T-helper 1 cell treated with Interleukin-12 subunit alpha and Interleukin-12 subunit beta and Interleukin-4 antibody, amounts not matched to agents 30 μg/mL and 1 μg/mL, for 36 hours (primary cell): Measurements from ENCODE around the gene RPL41.
A peak's percentile ranks its signal among the peaks of the same experiment; 100 is the strongest.
"Not testable (repeated sequence)": the region's sequence is repeated elsewhere in the genome, so short reads cannot be mapped to it uniquely, and the experiment has no call there.

Source experiments
- H3K27ac Mint-ChIP-seq: one replicate; pipeline ENCODE4 v1.8.0; 2021; ENCODE audit warnings: mild to moderate bottlenecking, mixed read lengths
- H3K27me3 Mint-ChIP-seq: one replicate; pipeline ENCODE4 v1.8.0; 2021; ENCODE audit warnings: low read depth, mixed read lengths
- H3K36me3 Mint-ChIP-seq: one replicate; pipeline ENCODE4 v1.8.0; 2021; ENCODE audit warnings: low read depth, mixed read lengths
- H3K4me1 Mint-ChIP-seq: one replicate; pipeline ENCODE4 v1.8.0; 2021; ENCODE audit warnings: low read depth, mixed read lengths
- H3K4me3 Mint-ChIP-seq: one replicate; pipeline ENCODE4 v1.8.0; 2021; ENCODE audit warnings: mild to moderate bottlenecking, moderate library complexity, mixed read lengths
- H3K9me3 Mint-ChIP-seq: one replicate; pipeline ENCODE4 v1.8.0; 2021; ENCODE audit warnings: mixed read lengths

RPL41 gene

DNA sequence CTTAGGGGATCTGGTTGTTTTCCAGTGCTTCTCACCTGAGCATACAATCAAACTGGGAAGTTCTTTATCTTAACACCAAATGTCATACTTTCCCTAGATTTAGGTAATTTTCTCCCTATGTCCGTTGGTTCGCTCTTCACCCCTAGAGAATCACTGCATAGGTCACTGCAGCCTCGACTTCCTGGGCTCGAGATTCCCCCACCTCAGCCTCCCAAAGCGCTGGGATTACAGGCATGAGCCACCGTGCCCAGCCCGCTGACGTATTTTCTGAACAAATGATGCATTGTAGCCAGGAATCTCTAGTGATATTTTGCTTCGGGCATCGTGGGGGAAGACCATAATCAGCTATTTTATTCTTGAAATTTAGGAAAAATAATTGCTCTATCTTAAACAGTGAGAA, 1.1 kb upstream of the RPL41 start:
- peak overlapping the region; percentile 99 for H3K27ac Mint-ChIP-seq

DNA sequence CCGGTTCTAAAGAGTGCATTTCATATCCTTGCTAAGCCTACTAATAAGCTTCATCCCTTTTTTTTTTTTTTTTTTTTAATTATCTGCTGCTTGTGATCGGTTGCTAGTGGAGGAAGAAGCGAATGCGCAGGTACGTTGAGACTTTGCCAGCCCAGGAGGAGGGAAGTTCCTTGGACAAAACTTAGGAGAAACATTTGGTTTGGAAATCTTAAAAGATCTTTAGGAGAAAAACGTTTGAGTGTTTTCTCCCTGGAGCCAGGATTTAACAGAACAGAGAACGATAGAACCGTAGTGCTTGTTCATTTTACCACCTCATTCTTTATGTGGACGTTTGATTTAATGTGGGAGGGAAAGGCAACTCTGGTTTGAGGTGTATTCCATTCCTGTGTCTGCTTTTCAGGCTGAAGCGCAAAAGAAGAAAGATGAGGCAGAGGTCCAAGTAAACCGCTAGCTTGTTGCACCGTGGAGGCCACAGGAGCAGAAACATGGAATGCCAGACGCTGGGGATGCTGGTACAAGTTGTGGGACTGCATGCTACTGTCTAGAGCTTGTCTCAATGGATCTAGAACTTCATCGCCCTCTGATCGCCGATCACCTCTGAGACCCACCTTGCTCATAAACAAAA, 761 bp downstream of the RPL41 start:
- H3K27ac Mint-ChIP-seq, result peak overlapping the region; percentile 99
- not testable (repeated sequence) for H3K9me3 Mint-ChIP-seq, H3K27me3 Mint-ChIP-seq
- H3K36me3 Mint-ChIP-seq, result peaks cover 41% of the 10 kb centered on the region
- H3K4me3 Mint-ChIP-seq, result peak overlapping the region; percentile 99
- peaks cover 30% of the 10 kb centered on the region for H3K4me1 Mint-ChIP-seq

More for the DNA sequence above, 1.1 kb upstream of the RPL41 start:
- Mint-ChIP-seq H3K27me3 (no peaks in the 10 kb centered on the region), H3K9me3 (no peaks in the 10 kb centered on the region), H3K4me3 (peak overlapping the region; percentile 99), H3K36me3 (peaks cover 51% of the 10 kb centered on the region), H3K4me1 (peaks cover 30% of the 10 kb centered on the region)

GRCh38 chr12:56117778-56118687, 1.6 kb downstream of the RPL41 start, which contains the start of gene ZC3H10:
Gene ZC3H10, plus strand, starts transcription at chr12:56118266. Its CDS starts 2,297 bp downstream, at chr12:56120563.
- Mint-ChIP-seq H3K27me3 (no peaks in the 10 kb centered on the region), H3K9me3 (no peaks in the 10 kb centered on the region), H3K4me3 (peak within 1 kb of the TSS; percentile 99), H3K4me1 (peaks cover 30% of the 10 kb centered on the region), H3K27ac (peak within 1 kb of the TSS; percentile 99), H3K36me3 (peaks cover 34% of the 10 kb centered on the region)

DNA sequence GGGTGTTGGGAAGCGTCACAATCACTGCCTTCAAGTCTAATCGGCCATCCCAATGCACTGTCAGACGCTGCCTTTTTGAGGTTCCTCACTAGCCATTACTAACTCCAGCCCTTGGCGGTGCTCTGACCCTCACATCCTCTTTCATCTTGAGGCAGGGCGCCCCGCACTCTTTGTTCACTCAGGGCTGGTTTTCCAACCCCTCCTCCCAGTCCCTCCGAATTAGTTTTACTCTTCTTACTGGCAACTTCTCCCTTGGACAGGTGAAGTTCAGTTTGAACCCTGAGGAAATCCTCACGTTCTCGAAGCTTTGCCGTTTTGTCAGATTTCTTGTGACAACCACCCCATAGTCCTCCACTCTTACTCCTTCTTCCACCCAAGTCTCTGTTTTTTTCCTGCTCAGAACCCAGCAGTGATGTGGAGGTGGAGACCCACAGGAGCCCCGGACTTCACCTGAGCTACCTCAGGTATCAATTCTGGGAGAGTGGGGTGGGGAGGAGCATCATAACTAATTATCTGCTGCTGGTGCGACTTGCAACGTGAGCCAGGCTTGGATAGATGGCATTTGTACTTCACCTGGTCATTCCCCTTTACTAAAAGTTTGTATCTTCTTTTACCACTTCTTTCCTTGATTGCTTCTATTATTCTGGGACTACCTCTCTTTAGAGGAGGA, 2.4 kb downstream of the RPL41 start:
- H3K36me3 Mint-ChIP-seq, result peaks cover 26% of the 10 kb centered on the region
- H3K4me3 Mint-ChIP-seq, result peak overlapping the region; percentile 99
- H3K27ac Mint-ChIP-seq, result peak overlapping the region; percentile 99
- H3K27me3 Mint-ChIP-seq, result no peaks in the 10 kb centered on the region
- H3K9me3 Mint-ChIP-seq, result no peaks in the 10 kb centered on the region
- peaks cover 30% of the 10 kb centered on the region for H3K4me1 Mint-ChIP-seq

- peaks cover 34% of the 10 kb centered on the region for H3K4me1 Mint-ChIP-seq
- no peaks in the 10 kb centered on the region for H3K27me3 Mint-ChIP-seq
- peak overlapping the region; percentile 99 for H3K4me3 Mint-ChIP-seq
- peak overlapping the region; percentile 99 for H3K27ac Mint-ChIP-seq
- H3K36me3 Mint-ChIP-seq, result peaks cover 20% of the 10 kb centered on the region
- no peaks in the 10 kb centered on the region for H3K9me3 Mint-ChIP-seq
Observed at GRCh38 chr12:56119361-56119796, 2.9 kb downstream of the RPL41 start.

- no peaks in the 10 kb centered on the region for H3K9me3 Mint-ChIP-seq
Observed at GRCh38 chr12:56120158-56120846, 3.9 kb downstream of the RPL41 start.

DNA sequence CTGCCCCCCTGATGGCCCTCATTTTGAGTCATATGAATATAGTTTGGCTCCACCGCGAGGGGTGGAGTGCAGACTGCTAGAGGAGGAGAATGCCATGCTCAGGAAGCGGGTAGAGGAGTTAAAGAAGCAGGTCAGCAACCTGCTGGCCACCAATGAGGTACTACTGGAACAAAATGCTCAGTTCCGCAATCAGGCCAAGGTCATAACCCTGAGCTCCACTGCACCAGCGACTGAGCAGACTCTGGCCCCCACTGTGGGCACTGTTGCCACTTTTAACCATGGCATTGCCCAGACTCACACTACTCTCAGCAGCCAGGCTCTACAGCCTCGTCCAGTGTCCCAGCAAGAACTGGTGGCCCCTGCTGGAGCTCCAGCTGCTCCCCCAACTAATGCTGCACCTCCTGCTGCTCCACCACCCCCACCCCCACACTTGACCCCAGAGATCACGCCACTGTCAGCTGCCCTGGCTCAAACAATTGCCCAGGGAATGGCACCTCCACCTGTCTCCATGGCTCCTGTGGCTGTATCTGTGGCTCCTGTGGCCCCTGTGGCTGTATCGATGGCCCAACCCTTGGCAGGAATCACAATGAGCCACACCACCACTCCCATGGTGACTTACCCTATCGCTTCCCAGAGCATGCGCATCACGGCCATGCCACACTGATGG, 4.9 kb downstream of the RPL41 start:
- H3K4me1 Mint-ChIP-seq, result peaks cover 38% of the 10 kb centered on the region
- peaks cover 20% of the 10 kb centered on the region for H3K36me3 Mint-ChIP-seq
- no peak overlapping the region for H3K27ac Mint-ChIP-seq
- no peaks in the 10 kb centered on the region for H3K9me3 Mint-ChIP-seq
- H3K4me3 Mint-ChIP-seq, result no peak overlapping the region
- H3K27me3 Mint-ChIP-seq, result no peaks in the 10 kb centered on the region

More at GRCh38 chr12:56120158-56120846, 3.9 kb downstream of the RPL41 start:
- Mint-ChIP-seq H3K4me1 (peaks cover 37% of the 10 kb centered on the region), H3K27me3 (no peaks in the 10 kb centered on the region), H3K27ac (no peak overlapping the region), H3K4me3 (no peak overlapping the region), H3K36me3 (peaks cover 20% of the 10 kb centered on the region)

DNA sequence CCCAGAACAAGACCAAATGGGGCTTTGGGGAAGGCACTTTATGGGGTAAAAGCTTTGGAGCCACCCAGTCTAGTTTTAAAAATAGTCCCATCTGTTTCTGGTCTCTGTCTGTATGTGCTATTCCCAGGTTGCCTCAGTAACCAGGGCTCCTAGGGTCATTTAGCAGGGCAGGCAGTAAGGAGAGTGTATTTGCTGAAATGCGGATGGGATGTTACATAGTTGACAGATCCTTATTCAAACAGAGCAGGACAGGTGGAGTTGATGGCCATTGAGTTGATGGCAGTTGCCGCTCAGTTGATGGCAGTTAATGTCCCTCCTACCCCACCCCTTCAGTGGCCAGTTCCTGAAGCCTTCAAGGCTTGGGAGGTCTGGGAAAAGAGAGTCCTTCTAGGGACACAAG, 6.2 kb downstream of the RPL41 start:
- H3K9me3 Mint-ChIP-seq, result no peaks in the 10 kb centered on the region
- no peak overlapping the region for H3K27ac Mint-ChIP-seq
- no peak overlapping the region for H3K4me3 Mint-ChIP-seq
- H3K27me3 Mint-ChIP-seq, result no peaks in the 10 kb centered on the region
- peaks cover 46% of the 10 kb centered on the region for H3K4me1 Mint-ChIP-seq
- peaks cover 9% of the 10 kb centered on the region for H3K36me3 Mint-ChIP-seq

DNA sequence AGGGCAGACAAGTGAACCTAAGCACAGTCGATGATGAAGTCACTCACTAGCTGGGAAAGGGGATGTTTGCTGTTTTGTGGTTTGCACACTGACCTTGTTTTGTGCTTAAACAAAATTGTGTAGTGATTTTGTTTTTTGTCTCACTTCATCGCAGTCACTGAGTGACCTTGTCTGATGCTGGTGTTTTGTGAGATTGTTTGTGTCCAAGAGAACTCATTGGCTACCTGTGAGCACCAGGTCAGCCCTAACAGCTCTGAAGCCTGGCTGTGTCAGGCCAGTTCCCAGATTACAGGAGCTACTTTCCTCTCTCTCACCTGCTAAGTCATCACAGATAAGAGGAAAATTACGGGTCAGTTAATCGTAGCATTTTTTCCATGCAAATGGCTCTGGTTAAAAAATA, 7.7 kb downstream of the RPL41 start:
- Mint-ChIP-seq H3K27me3 (no peaks in the 10 kb centered on the region), H3K4me3 (no peak overlapping the region), H3K4me1 (peaks cover 38% of the 10 kb centered on the region), H3K9me3 (no peaks in the 10 kb centered on the region), H3K36me3 (peaks cover 4% of the 10 kb centered on the region), H3K27ac (peak overlapping the region; percentile 38)

- Mint-ChIP-seq H3K36me3 (peaks cover 21% of the 10 kb centered on the region), H3K4me1 (peaks cover 50% of the 10 kb centered on the region), H3K27me3 (no peaks in the 10 kb centered on the region)
Observed at GRCh38 chr12:56126732-56127239, 10.4 kb downstream of the RPL41 start.

DNA sequence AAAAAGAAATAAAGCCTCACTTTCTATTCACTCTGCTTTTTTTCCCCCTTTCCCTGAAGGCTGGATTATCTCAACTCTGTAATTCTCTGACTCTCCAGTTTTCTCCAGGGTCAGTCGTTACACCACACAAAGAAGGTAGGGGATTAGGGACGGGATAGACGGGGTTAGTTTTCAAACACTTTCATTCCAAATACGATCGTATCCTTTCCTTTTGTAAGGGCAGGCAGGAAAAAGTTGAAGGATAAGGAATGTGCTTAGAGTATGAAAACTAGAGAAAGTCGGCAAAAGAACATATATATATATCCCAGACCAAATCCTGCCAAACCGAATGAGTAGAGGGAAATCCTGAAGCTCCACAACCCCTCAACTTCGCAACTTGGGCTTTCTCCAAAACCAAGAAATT, 11.1 kb downstream of the RPL41 start:
- Mint-ChIP-seq H3K9me3 (peaks cover 6% of the 10 kb centered on the region), H3K36me3 (peaks cover 28% of the 10 kb centered on the region), H3K27ac (peak overlapping the region; percentile 93), H3K27me3 (no peaks in the 10 kb centered on the region), H3K4me3 (peak overlapping the region; percentile 96), H3K4me1 (peaks cover 56% of the 10 kb centered on the region)

More at GRCh38 chr12:56126732-56127239, 10.4 kb downstream of the RPL41 start:
- Mint-ChIP-seq H3K9me3 (peaks cover 6% of the 10 kb centered on the region), H3K27ac (peak overlapping the region; percentile 93), H3K4me3 (peak overlapping the region; percentile 96)

DNA sequence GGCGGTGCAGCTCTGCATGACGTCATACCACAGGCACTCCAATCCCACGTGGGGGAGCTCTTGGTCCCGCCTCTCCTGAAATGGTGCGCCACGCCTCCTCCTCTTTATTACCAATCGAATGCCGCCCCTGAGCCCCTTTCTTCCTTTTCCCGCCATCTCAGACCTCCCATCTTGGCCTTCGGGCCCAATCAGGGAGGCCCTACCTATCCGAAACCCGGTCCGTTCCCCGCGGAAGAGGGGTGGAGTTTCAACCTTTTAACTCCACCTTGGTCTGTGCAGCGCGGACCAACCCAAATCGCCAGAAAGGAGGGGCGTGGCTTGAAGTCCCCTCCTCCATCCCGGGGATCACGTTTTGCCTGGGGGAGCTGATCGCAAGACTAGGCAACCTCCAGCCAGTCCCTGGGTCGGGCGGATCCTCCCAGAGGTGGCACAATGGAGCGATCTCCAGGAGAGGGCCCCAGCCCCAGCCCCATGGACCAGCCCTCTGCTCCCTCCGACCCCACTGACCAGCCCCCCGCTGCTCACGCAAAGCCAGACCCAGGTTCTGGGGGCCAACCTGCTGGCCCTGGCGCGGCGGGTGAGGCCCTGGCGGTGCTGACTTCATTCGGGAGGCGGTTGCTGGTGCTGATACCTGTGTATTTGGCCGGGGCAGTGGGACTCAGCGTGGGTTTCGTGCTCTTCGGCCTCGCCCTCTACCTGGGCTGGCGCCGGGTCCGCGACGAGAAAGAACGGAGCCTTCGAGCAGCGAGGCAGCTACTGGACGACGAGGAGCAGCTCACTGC, 11.6 kb downstream of the RPL41 start, which contains the start of gene ESYT1:
Gene ESYT1 (plus strand): TSS at position 380 of the 782 bp plus-strand sequence. CDS start 53 bp downstream, at position 433.
- H3K9me3 Mint-ChIP-seq, result peaks cover 6% of the 10 kb centered on the region
- no peaks in the 10 kb centered on the region for H3K27me3 Mint-ChIP-seq
- H3K36me3 Mint-ChIP-seq, result peaks cover 30% of the 10 kb centered on the region
- peak within 1 kb of the TSS; percentile 93 for H3K27ac Mint-ChIP-seq
- H3K4me3 Mint-ChIP-seq, result peak within 1 kb of the TSS; percentile 96
- peaks cover 57% of the 10 kb centered on the region for H3K4me1 Mint-ChIP-seq
